ENCODE measurements around the gene TUBA4B. TPM values are rescaled to one million over a fixed set of nuclear protein-coding genes. Genes with fewer than 3 reads are reported as not detected.

Gene TUBA4B
- total and polyA plus RNA-seq, 2 donors (not counting 3 experiments of a cell fraction or from before 2014, with no cell fraction given): not detected

GRCh38 chr2:219268294-219268693, 15.3 kb downstream of the TUBA4B start:
- BruUV-seq (replicated peaks): no TSS peak
- H2AFZ ChIP-seq (ENCODE audit: low read depth, low read length): no peak overlapping the region
- no peak overlapping the region for H3K4me3 ChIP-seq (replicated peaks in 1 of 3; ENCODE audit: insufficient read depth in 1 of 3, low read depth in 1 of 3, low read length in 3 of 3)
- ChIA-PET POLR2A (no interaction called here), CTCF (interaction anchor here (0.8 kb wide), 1 partner anchor 11 kb away, joined by 3 read pairs; the partner anchor contains the start of gene DNAJB2)
- no peaks in the 10 kb centered on the region for H4K20me1 ChIP-seq (replicated peaks; ENCODE audit: control insufficient read depth, extremely low read depth, insufficient read depth, low read length)
- no peaks in the 10 kb centered on the region for H3K79me2 ChIP-seq (ENCODE audit: control insufficient read depth, insufficient read depth, low read length)
- H3K9me1 ChIP-seq (replicated peaks; ENCODE audit: control insufficient read depth, extremely low read depth, insufficient read depth, low read length): no peaks in the 10 kb centered on the region
- intact Hi-C loops (cut with micrococcal nuclease): no loop called here
- TF ChIP-seq FOS (IDR thresholded peaks at IDR 0.05; ENCODE audit: borderline replicate concordance, insufficient read depth, low read length) (no peak), JUN (IDR thresholded peaks at IDR 0.05; ENCODE audit: borderline replicate concordance, insufficient read depth, insufficient read length, low read depth) (no peak), POLR2A (IDR thresholded peaks at IDR 0.05; ENCODE audit: low read depth, low read length) (no peak), MAX (IDR thresholded peaks at IDR 0.05; ENCODE audit: insufficient read depth, insufficient read length) (no peak), MYC (IDR thresholded peaks at IDR 0.05; ENCODE audit: low read depth, low read length) (no peak), CTCF (IDR thresholded peaks at IDR 0.05; ENCODE audit: extremely low read depth in 1 of 2, insufficient read depth in 1 of 2, low read depth in 1 of 2, low read length in 2 of 2) (no peak), EZH2 (IDR thresholded peaks at IDR 0.05; ENCODE audit: borderline replicate concordance, low read depth, low read length, severe bottlenecking) (no peak), GATA2 (IDR thresholded peaks at IDR 0.05; ENCODE audit: insufficient read depth, insufficient read length, low read depth, low read length) (no peak), POLR2AphosphoS5 (IDR thresholded peaks at IDR 0.05; ENCODE audit: insufficient read depth, low read depth, low read length) (no peak)
- DNase-seq (ENCODE audit: low read depth, low spot score) (no peak), FAIRE-seq (no peak)
- no peak overlapping the region for H3K9ac ChIP-seq (replicated peaks; ENCODE audit: extremely low read depth, insufficient read depth, low read length)
- peaks cover 8 to 13% of the 10 kb centered on the region in 2 experiments for H3K27me3 ChIP-seq (ENCODE audit: control insufficient read depth in 2 of 2, insufficient read depth in 2 of 2, low read length in 2 of 2)
- H3K4me2 ChIP-seq (ENCODE audit: insufficient read depth, low read length): no peak overlapping the region
- no peaks in the 10 kb centered on the region for H3K4me1 ChIP-seq (ENCODE audit: control insufficient read depth, extremely low read depth, insufficient read depth, low read length)
- no peaks in the 10 kb centered on the region for H3K36me3 ChIP-seq (ENCODE audit: control insufficient read depth in 2 of 2, extremely low read depth in 1 of 2, insufficient read depth in 2 of 2, low read length in 2 of 2)
- H3K27ac ChIP-seq (ENCODE audit: insufficient read depth, low read depth, low read length): no peak overlapping the region
- no peaks in the 10 kb centered on the region for H3K9me3 ChIP-seq (replicated peaks; ENCODE audit: control insufficient read depth, insufficient read depth, low read length)
- dilution Hi-C loops (cut with MboI; ENCODE audit: extremely low pct_ligation_motif_present, low sequenced_read_pairs): no loop called here

All from endothelial cell of umbilical vein (primary cell).